Suprapubic skin (tissue), 4 donors: ENCODE measurements around the gene CTU1. TPM values are rescaled to one million over a fixed set of nuclear protein-coding genes. Genes with fewer than 3 reads are reported as not detected.

Source experiments
- DNase-seq, 2 donors: peaks; one replicate each; pipeline ENCODE4 v3.0.0-alpha.2; 2019; ENCODE audit warnings: low spot score in 2 of 2
- H3K27ac ChIP-seq: fragments of 200-600 bp; sonication (generic); one replicate; pipeline ENCODE4 v1.5.1; 2019
- H3K27me3 ChIP-seq: fragments of 200-600 bp; sonication (generic); one replicate; pipeline ENCODE4 v1.5.1; 2019
- H3K36me3 ChIP-seq: fragments of 200-600 bp; sonication (generic); one replicate; pipeline ENCODE4 v1.5.1; 2019
- H3K4me1 ChIP-seq: fragments of 200-600 bp; sonication (generic); one replicate; pipeline ENCODE4 v1.5.1; 2019
- H3K4me3 ChIP-seq: fragments of 200-600 bp; sonication (generic); one replicate; pipeline ENCODE4 v1.5.1; 2019; ENCODE audit warnings: mild to moderate bottlenecking
- H3K9me3 ChIP-seq: fragments of 200-600 bp; sonication (generic); one replicate; pipeline ENCODE4 v1.5.1; 2019
- CTCF ChIP-seq, 2 donors: fragments of 200-600 bp in 1 of 2; fragments of 450-650 bp in 1 of 2; sonication (generic) in 1 of 2; IDR thresholded peaks; one replicate each; pipeline ENCODE4 v1.5.1; 2016 to 2019; ENCODE audit warnings: antibody characterized with exemption in 2 of 2, mild to moderate bottlenecking in 1 of 2, moderate library complexity in 1 of 2
- EP300 ChIP-seq: sonication (generic); formaldehyde crosslinking; IDR thresholded peaks from one replicate; pipeline ENCODE4 v1.6.1; 2017; ENCODE audit warnings: antibody characterized with exemption
- POLR2A ChIP-seq, 2 donors: fragments of 450-650 bp; IDR thresholded peaks; one replicate each; pipeline ENCODE4 v1.6.1; 2017; ENCODE audit warnings: antibody characterized with exemption in 2 of 2, mild to moderate bottlenecking in 2 of 2, moderate library complexity in 2 of 2
- POLR2AphosphoS5 ChIP-seq, 3 donors: sonication (generic); formaldehyde crosslinking; IDR thresholded peaks; one replicate each; pipeline ENCODE4 v1.6.1; 2017; ENCODE audit warnings: antibody characterized with exemption in 3 of 3
- WGBS: methylation state at CpG from one replicate; pipeline ENCODE4 v1.1.5; 2018; 5-methylcytosine and 5-hydroxymethylcytosine counted together
- total RNA-seq, 4 donors: library from RNA; depleted of rRNA; stranded (reverse); fragments of >200 nt; gene quantifications; one replicate each; pipeline ENCODE4 v1.1.0, GENCODE V29; 2016

CTU1 gene
- total RNA-seq, 4 donors from 2014 or later = 7.7 to 14.6 (median 12.9) TPM

GRCh38 chr19:51089786-51090185, 18.4 kb downstream of the CTU1 start:
- no peak for DNase-seq
- WGBS = 91% methylated on average over 17 of the region's 17 CpGs
- Histone ChIP-seq H3K27ac (no peak overlapping the region), H3K4me1 (peaks cover 10% of the 10 kb centered on the region), H3K36me3 (no peaks in the 10 kb centered on the region), H3K4me3 (no peak overlapping the region), H3K27me3 (no peaks in the 10 kb centered on the region), H3K9me3 (no peaks in the 10 kb centered on the region)
- TF ChIP-seq POLR2A (IDR thresholded peaks at IDR 0.05) (no peak), CTCF (IDR thresholded peaks at IDR 0.05) (no peak), EP300 (no peak), POLR2AphosphoS5 (IDR thresholded peaks at IDR 0.05) (no peak)

- TF ChIP-seq EP300 = no peak
- no peak for TF ChIP-seq POLR2AphosphoS5 (IDR thresholded peaks at IDR 0.05)
- no peak for TF ChIP-seq CTCF (IDR thresholded peaks at IDR 0.05)
- TF ChIP-seq POLR2A (IDR thresholded peaks at IDR 0.05) = no peak
- Histone ChIP-seq H3K27me3 (peaks cover 4% of the 10 kb centered on the region), H3K9me3 (no peaks in the 10 kb centered on the region), H3K27ac (no peak overlapping the region), H3K4me1 (no peaks in the 10 kb centered on the region), H3K4me3 (no peak overlapping the region), H3K36me3 (no peaks in the 10 kb centered on the region)
- 78% methylated on average over 18 of the region's 18 CpGs for WGBS
- DNase-seq = peak in 1 of 2 donors; percentile 31
Measured at GRCh38 chr19:51086153-51086850, 21.9 kb downstream of the CTU1 start.

GRCh38 chr19:51084505-51084904, 23.7 kb downstream of the CTU1 start:
- H3K36me3 ChIP-seq = no peaks in the 10 kb centered on the region
- no peak overlapping the region for H3K4me3 ChIP-seq
- WGBS = 70% methylated on average over 7 of the region's 7 CpGs
- no peak overlapping the region for H3K27ac ChIP-seq
- peaks cover 3% of the 10 kb centered on the region for H3K4me1 ChIP-seq
- no peaks in the 10 kb centered on the region for H3K9me3 ChIP-seq
- DNase-seq = peak in 1 of 2 donors; percentile 43
- TF ChIP-seq POLR2AphosphoS5 (IDR thresholded peaks at IDR 0.05) = no peak
- no peak for TF ChIP-seq CTCF (IDR thresholded peaks at IDR 0.05)
- peaks cover 4% of the 10 kb centered on the region for H3K27me3 ChIP-seq

- peaks cover 7% of the 10 kb centered on the region for H3K4me1 ChIP-seq
- no peaks in the 10 kb centered on the region for H3K9me3 ChIP-seq
- WGBS = 87% methylated on average over 14 of the region's 14 CpGs
- peak in 1 of 2 donors; percentile 31 for DNase-seq
- H3K27ac ChIP-seq = no peak overlapping the region
- H3K36me3 ChIP-seq = no peaks in the 10 kb centered on the region
- no peak for TF ChIP-seq POLR2AphosphoS5 (IDR thresholded peaks at IDR 0.05)
- no peak for TF ChIP-seq POLR2A (IDR thresholded peaks at IDR 0.05)
- TF ChIP-seq EP300 = no peak
- TF ChIP-seq CTCF (IDR thresholded peaks at IDR 0.05) = no peak
- H3K27me3 ChIP-seq = peaks cover 4% of the 10 kb centered on the region
- no peak overlapping the region for H3K4me3 ChIP-seq
Measured at GRCh38 chr19:51083783-51084182, 24.4 kb downstream of the CTU1 start.

- Histone ChIP-seq H3K27me3 (peaks cover 4% of the 10 kb centered on the region), H3K4me3 (no peak overlapping the region), H3K27ac (no peak overlapping the region), H3K9me3 (no peaks in the 10 kb centered on the region), H3K36me3 (no peaks in the 10 kb centered on the region), H3K4me1 (peaks cover 7% of the 10 kb centered on the region)
- TF ChIP-seq CTCF (IDR thresholded peaks at IDR 0.05) (no peak), POLR2A (IDR thresholded peaks at IDR 0.05) (no peak), EP300 (no peak), POLR2AphosphoS5 (IDR thresholded peaks at IDR 0.05) (no peak)
- DNase-seq = no peak
- 47% methylated on average over 4 of the region's 4 CpGs for WGBS
Measured at GRCh38 chr19:51083181-51083580, 25.0 kb downstream of the CTU1 start.
